Measurements from ENCODE around the gene SAMD1. TPM values are rescaled to one million over a fixed set of nuclear protein-coding genes. Genes with fewer than 3 reads are reported as not detected.

The SAMD1 gene
- 56.1 TPM for polyA plus RNA-seq (ENCODE audit: insufficient read length)

DNA sequence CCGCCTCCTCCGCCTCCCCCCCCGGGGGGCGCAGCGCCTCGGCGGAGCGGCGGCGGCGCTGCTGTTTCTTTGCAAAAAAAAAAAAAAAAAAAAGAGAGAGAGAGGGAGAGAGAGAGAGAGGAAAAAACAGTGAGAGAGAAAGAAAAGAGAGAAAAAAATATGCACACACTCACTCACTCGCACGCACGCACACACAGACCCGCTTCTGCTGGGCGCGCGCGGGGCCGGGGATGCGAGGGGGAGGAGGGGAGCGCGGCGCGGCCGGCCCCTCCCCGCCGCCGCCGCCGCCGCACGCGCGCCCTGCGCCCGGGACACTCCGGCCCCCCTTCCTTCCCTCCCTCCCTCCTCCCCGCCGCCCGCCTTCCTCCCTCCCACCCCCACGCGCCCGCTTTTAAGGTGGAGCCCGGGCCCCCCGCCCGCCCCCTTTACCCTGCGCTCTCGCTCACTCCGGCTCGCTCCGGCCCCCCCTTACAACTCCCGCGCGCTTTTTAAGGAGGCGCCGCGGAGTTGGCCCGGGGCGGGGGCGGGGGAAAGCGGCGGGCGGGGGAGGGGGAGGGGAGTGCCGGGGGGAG, at the start of gene SAMD1:
SAMD1 (minus strand) TSS at position 243 of the 572 bp plus-strand sequence.
- DNase-seq: peak; percentile 94

DNA sequence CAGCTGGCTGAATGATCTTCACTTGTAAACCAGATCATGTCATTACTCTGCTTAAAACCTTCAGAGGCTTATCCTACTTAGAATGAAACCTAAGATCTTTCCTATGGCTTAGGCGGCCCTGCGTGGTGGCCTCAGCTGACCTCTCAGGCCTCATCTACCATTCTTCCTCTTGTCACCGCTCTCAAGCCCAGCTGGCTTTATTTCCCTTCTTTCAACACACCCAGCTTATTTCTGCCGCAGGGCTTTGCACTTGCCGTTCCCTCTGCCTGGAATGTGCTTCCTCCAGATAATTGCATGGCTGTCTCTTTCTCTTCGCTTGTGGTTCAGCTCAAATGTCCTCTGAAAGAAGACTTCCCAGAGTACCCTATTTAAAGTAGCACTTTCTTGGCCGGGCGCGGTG, 49.4 kb upstream of the SAMD1 start:
- no peak for DNase-seq

DNA sequence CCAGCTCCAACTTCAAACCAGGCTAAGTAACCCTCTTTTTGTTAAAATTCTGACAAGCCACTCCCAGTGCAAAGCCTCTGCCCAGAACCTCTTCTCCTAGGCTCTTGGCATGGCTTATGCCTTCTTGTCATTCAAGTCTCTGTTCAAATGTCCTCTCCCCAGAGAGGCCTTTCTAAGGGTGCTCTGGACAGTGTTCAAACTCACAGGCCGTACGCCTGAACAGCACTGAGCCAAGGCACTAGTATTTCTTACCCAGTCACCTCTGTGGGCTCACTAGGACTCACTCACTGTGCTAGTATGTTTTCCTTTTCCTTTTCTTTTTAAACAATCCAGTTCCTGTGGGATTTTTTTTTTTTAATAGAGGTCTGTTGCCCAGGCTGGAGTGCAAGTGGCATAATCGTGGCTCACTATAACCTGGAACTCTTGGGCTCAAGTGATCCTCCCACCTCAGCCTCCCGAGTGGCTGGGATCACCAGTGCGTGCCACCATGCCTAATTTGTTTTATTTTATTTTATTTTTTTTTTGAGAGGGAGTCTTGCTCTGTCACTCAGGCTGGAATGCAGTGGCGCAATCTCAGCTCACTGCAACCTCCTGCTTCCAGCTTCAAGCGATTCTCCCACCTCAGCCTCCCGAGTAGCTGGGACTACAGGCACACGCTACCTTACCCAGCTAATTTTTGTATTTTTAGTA, 48.2 kb upstream of the SAMD1 start:
- no peak for DNase-seq

DNA sequence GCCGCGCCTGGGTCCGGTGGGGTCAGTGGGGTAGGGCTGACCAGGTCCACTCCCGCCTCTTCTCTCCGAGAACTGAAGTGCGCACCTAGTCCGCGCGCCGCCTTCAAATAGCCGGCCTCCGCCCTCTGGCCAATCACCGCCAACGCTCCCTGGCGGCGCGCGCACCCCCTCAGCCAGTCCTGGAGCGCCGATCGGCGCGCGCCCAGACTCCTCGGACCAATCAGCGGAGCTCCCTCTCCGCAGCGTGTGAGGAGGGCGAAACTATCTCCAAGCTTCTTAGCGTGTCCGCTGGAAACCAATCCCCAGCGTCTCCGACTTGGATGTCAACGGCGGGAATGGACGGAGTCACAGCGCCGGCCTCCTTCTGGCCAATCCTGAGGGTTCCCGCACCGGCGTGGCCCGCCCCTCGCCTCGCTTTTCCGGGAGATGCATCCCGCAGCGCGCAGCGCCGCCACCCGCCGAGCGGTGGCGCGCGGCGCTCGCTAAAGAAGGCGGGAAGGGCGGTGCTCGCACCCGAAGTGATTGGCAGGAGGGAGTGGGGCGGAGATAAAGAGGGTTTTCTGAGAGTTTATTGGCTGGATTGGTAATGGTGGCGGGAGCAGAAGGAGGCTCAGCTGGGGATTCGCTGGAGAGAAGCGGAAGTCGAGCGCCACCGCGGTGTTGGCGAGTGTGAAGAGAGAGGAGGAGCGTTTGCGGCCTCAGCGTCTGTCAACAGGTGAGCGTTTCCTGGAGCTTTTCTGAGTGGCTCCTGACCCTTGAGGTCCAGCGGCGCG, 46.1 kb upstream of the SAMD1 start, which contains the start of gene ASF1B:
ASF1B (minus strand) TSS at position 81 of the 773 bp plus-strand sequence. CDS start 133 bp downstream, outside the sequence.
- DNase-seq: peak; percentile 100

DNA sequence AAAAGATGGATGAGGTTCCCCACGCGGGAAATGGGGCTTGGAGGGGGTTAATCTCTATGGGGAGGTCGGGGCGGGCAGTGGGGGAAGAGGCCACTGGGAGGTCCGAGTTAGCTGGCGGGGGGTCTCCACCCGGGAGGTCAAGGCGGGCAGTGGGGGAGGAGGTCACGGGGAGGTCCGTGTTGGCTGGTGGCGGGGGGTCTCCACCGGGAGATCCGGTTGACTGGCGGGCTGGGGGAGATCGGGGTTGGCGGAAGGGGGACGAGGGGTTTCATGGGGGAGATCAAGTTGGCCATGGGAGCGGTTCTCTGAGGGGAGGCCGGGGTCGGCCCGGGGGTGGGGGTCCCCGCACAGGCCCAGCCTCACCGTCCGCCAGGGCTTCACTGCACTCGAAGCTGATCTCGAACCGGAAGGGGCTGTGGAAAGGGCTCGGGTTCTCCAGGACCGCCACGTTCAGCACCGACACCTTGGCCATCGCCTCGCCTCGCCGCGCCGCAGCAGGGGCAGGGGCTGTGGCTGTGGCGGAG, 45.5 kb upstream of the SAMD1 start:
- DNase-seq: no peak

DNA sequence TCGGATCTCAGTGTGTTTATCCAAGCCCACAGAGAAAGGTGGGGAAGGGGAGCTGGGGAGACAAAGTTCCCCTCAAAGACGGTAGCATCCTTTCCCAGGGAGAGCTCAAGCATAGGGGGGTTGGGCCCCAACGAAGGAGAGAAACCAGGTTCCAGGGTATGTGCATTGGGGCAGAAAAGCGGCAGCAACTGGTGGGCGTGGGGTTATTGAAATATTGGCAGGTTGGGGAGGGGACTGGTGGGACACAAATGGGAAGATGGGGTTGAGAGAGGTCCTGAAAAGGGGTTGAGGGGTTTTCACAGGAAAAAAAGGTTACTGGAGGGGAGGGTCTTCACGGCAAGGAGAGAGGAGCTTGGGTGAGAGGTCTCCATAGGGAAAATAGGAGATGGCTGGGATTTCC, 44.8 kb upstream of the SAMD1 start:
- DNase-seq: no peak

DNA sequence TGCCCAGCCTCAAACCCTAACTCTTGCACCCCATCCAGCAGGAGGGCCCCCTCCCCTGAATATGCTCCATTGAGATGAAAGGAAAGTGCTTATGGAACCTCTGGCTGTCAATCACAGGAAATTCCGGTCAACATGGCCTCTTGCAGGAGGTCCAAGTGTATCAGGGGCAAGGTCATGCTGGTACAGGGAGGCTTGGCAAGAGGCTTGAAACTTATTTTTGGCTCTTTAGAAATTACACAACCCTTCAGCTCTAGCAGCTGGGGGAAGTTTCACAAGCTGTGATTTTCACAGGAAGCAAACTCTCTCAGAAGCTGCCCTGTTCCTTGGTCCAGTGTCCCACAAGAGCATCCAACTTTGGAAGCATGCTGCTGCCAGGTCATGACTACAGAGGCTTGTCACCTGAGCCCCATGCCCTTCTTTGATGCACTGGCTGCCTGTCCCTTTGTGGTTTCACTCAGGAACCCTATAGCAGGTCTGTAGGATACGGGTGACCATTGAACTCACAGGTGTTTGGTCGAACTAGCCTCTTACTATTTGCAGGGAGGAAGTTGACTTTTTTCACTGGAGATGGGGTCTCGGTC, 37.5 kb upstream of the SAMD1 start:
- DNase-seq: no peak

DNA sequence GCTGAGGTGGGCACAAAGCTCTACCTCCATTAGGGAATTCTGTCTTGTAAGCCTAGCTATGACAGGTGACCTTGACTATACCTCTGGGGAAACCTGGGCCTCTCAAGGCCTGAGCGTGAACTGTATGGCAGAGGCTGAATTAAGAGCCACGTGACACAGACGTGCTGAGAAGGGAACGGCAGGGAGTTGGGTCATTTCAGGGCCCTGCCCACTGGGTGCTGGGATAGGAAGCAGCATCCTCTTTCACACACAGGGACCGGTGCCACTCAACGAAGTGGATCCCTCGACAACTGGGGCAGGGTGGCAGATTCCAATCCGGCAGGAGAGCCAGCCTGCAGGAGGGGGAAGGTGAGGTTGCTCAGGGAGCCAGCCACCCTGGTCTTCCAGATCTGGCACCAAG, 36.6 kb upstream of the SAMD1 start:
- no peak for DNase-seq

DNA sequence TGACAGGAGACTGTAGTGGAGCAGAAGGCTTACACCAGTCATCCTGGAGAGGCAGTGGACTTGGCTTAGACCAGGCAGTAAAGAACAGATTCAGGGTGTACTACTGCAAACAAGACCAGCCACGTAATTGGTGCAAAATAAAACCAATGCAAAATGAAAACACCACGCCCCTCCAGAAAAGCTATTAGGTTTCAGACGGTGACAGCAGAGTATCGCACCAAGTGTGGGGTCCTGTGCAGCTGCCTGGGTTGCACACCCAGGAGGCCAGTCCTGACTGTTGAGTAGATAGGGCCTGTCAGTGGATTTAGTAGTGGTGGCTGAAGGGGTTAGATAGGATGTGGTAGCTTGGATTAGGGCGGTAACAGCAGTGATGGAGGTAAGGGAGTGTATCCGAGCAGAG, 32.4 kb upstream of the SAMD1 start:
- no peak for DNase-seq

DNA sequence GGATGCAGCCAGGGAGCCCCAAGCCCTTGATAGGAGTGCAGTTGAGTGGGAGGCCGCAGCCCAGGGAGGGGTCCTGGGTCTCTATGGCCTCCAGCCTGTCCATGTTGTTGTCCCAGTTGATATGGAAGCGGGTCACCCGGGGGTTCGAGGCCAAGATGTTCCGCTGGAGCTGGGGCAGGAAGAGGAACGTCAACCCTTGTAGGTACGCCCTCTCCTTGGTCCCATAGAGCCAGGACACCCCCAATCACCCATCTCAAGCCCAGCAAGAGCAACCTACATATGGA, 29.9 kb upstream of the SAMD1 start:
- DNase-seq: no peak

DNA sequence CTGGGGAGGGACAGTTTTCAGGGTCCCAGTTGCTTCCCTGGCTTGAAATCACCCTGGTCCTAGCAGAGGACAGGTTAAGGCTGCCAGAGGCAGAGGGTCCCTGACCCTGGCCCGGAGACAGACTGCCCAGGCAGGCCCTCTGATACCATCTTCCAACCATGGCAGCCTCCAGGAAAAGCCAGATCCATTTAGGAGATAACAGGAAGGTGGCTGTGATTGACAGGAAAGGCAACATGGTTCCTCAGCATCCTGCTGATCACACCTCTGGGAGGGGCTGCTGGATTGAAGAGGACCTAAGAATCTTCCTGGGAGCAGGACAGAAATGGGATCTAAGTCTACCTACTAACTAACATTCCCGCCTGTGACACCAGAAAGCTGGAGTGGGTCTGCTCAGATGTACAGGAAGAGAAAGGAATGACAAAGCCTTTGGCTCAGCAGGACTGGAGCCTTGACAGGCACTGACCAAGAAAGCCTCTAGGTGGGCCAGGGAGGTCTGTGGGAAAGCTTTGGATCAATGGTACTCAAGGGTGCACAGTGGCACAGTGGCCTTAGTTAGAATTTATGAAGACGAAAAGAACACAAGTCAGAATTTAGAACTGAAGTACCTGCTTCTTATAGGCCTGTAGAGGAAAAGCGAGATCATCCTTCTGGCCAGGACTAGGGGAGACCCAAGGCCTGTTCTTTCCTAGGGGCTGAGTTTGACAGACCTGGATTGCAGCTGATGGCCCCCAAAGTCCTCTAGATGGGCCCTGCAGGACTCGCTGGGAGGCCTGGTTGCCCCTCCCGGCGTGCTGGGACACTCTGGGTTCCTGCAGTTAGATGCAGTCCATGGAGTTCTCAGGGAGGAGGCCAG, 29.3 kb upstream of the SAMD1 start:
- DNase-seq: no peak

DNA sequence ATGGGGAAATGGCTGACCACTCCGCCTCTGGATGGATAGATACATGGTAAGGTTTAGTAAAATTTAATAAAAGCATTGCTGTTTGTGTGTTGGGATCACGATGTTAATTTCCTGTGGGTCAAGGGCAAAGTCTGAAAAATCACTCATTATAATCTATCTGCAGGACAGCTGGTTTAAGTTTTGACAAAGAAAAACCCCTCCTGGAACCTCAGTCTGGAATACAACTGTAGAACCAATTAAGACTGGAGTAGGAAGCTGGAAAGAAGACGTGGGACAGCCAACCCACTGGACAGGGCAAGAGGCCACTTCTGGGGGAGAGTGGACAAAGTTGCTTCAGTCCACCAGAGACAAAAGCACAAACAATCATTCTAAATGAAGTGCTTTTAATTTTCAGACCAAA, 28.6 kb upstream of the SAMD1 start:
- no peak for DNase-seq

DNA sequence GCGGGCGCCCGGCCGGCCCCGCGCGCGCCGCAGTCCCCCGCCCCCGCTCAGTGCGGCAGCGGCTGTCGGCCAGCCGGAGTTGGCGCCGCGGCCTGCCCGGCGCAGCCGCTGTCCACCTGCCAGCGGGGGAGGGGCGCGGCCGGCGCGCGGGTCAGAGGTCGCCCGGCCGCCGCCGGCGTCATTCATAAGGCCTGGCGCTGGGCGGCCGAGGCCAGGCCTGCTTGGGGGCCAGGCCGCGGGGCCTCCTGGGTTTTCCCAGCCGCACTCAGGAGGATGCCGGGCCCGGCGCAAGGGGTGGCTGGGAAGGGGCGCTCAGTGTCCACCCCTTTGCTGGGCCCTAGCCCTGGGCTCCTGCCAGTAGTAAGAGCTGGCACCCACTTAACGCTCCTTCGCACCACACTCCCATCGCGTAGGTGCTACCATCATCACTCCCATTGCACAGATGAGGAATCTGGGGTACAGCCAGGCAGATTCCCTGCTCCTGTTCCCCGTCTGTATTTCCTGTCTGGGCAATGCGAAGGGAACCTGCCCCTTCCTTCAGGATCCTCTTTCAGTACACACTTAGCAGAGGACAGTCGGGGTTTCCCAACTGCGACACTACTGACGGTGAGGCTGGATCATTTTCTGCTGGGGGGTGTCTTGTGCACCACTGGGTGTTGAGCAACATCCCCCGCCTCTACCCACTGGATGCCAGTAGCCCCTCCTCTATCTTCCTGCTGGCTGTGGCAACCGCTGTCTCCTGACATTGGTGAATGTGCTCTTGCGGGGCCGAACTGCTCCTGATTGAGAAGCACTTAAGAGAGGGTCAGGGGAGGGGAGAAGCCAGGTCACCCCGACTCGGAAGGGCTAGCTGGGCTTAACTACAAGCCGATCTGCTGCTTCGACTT, 27.9 kb upstream of the SAMD1 start:
- DNase-seq: peak; percentile 78

DNA sequence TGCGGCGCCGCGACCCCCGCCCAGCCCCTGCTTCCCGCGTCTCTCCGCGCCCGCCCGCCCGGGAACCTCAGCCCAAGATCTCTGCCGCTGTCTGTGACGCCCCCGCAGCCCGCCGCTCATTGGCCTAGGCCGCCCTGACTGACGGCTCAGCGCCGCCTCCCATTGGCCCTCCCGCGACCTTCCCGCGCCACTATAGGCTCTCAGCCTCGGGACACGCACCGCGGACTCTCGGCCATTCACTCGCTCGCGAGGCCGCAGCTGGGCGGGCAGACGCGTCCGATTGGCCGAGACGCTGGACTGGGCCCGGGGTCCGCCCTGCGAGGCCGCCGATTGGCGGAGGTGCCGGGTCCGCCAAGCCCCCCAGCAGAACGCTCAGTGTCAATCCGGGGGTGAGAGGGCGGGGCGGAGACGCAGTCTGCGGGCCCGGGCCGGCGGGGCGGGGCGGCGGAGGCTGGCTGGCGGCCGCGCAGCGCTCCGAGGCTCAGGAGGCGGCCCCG, 27.2 kb upstream of the SAMD1 start, which contains the start of gene PRKACA:
PRKACA (minus strand) TSS at position 95 of the 497 bp plus-strand sequence. CDS start 215 bp downstream, outside the sequence.
- DNase-seq: peak; percentile 100

DNA sequence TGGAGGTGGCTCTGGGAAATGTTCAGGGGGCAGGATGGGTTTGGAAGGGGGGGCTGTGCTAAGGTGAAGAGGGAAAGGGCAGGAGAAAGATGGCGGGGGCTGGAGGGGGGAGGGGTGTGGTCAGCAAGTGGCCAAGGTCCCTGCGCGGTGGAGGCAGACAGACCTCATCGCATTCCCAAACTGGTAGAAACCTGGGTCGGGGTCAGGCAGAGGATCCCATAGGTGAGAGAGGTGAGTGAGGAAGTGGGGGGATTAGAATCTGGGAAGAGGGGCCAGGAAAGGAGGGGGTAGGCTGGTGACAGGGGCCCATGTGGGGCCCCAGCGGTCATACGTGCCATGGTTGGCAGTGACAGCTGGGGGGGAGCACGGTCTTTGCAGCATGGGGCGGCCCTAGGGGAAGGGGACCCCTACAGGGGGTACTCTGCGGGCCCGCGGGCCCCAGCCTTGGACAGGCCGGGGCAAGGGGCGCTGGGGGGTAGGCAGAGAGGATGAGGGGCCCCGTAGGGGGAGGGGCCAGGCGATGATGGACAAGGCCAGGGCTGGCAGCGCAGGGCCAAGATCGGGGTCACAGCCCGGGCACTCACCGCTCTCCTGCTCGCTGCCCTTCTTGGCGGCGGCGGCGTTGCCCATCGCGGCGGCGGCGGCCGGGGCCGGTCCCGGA, 26.5 kb upstream of the SAMD1 start:
- DNase-seq: no peak

DNA sequence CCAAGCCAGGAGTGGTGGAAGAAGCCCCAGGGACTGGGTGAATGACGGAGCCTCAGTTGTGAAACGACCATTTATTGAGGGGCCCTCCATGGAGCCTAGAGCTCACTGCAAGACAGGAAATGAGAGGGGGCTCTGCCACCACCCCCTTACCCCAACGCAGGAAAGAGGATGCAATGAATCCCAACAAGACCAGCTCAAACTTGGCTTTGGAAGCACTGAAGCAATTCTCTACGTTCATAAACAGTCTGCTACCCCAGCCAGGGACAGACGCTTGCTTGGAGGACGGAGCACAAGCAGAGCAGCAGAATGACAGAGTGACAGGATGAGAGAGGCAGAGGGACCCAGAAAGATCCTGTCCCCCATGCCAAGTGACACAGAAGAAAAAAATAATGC, 26.0 kb upstream of the SAMD1 start:
- no peak for DNase-seq

DNA sequence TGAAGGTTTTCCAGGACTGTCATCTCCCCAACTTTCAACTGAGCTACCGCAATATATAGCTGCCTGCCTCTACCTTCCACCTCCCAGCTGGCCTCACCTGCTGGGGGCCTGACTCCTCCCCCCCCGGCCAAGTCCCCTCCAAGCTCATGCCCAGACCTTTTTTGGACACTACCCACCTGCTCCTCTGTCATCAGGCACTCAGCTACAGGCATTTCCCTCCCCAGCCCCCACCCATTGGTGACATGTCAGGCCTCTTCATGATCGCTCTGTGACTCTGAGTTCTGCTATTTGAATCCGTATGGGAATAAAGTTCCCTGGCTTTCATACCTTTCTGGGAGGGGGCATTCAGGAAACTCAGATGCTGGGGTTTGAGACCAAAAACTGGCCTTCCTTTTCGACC, 25.2 kb upstream of the SAMD1 start:
- no peak for DNase-seq

DNA sequence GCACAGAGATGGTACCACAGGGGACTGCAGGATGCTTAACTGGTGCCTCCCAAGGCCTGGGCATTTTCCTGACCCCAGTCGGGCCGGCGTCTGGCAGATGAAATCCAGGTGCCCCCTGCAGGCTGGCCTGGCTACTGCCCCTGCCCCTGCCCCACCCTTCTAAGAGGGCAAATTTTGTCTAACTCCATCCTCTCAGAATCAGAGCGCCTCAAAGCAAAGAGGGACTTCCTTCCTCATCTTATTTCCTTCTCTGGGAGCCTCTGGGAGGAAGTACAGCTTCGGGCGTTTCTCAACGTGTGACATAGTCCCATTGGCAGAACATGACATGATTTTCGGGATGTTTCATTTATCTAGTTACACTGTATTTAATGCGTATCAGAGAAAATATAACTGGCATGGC, 24.3 kb upstream of the SAMD1 start:
- no peak for DNase-seq

DNA sequence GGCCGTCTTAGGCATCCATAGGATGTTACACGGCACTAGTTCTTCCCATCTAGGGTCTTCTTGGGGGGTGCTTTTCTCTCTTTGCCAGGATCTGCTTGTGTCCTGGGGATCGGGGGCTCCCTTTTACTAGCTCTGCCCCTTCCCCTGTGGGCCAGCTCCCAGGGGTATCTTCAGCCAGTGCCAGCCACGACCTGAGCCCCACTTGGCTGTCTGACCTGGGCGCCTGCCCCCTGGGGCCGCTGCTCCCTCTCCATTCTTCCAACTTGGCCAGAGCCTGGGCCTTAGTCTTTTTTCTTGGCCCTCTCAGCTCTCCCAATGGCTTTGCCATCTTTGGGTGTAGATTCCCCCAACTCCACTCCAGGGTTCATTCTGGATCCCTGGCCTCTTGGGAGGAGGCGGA, 23.9 kb upstream of the SAMD1 start:
- DNase-seq: no peak

DNA sequence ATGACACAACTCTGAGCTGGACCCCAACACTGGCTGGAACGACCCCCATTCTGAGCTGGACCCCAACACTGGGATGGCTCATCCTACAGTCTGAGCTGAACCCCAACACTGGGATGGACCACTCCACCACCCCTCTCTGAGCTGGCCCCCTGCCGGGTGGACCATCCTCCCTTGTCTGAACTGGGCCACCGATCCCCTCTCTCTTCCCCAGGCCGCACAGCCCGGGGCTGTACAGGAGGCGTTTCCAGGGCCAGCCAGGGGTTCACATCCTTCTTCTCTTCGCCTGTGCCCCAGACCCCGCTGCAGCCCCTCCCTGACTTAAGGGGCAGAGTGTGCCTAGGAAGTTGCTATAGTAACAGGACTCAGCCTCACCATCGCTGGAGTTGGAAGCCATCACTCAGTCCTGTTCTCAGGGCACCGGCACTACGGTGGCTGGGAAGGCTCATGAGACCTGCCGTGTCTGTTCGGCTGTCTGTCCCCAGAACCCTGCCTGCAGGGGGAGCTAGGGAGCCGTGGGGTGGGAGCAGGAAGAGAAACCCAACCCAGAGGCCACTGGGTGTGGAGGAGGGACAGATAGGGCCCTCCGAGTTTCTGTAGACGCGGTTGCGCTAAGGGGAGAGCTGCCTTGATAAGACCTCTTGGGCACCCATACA, 23.3 kb upstream of the SAMD1 start:
- DNase-seq: no peak
